ENCODE measurements around the gene GAS2. TPM values are rescaled to one million over a fixed set of nuclear protein-coding genes. Genes with fewer than 3 reads are reported as not detected.

The GAS2 gene
- total RNA-seq, 2 donors from 2014 or later = 1.6 to 2.3 TPM

DNA sequence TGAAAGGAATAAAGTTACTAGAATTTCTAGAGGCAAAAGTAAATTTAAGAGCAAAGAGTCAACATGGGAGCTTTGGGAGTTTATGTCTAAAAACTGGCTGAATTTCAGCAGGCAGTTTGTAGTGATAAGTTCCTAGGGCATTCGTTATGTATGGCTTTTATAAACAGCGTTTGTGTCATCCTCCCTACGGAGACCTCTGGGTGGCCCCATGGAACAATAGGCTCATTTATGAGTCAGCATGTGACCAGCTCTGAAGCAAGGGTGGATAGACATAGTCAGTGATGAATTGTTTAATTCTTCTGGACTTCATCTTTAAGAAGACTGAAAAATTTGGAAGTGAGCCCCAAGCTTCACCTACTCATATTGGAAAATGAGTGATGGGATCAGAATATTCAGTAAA, 126.1 kb downstream of the GAS2 start:
- H3K4me1 ChIP-seq = no peaks in the 10 kb centered on the region
- H3K4me3 ChIP-seq = no peak overlapping the region
- intact Hi-C loops (cut with DNase I) = no loop called here
- no peaks in the 10 kb centered on the region for H3K27me3 ChIP-seq
- H3K9ac ChIP-seq (ENCODE audit: low read depth in 2 of 2, low read length in 2 of 2) = no peak overlapping the region
- no peak for TF ChIP-seq CTCF (IDR thresholded peaks at IDR 0.05)
- H3K36me3 ChIP-seq = no peaks in the 10 kb centered on the region
- no peak overlapping the region for H3K27ac ChIP-seq
- no peaks in the 10 kb centered on the region for H3K9me3 ChIP-seq
- no peak for DNase-seq

DNA sequence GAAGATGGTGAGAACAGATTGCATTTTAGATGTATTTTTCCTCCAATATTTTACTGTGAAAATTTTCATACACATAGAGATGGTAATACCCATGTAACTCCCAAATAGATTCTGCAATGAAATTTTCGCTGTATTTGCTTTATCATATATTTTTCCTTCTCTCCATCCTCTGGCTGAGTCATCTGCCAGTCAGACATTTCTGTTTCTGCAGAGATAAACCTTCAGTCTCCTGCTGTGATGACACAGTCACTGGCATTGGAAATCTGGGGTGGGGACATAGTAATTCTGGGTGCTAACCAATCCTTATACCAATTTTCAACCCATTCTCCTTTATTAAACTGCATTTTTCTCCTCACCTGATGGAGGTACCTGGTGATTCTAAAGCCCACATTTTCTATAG, 129.5 kb downstream of the GAS2 start:
- no peak for DNase-seq
- H3K27me3 ChIP-seq = no peaks in the 10 kb centered on the region
- H3K9me3 ChIP-seq = no peaks in the 10 kb centered on the region
- intact Hi-C loops (cut with DNase I) = no loop called here
- H3K9ac ChIP-seq (ENCODE audit: low read depth in 2 of 2, low read length in 2 of 2) = no peak overlapping the region
- no peak overlapping the region for H3K4me3 ChIP-seq
- TF ChIP-seq CTCF (IDR thresholded peaks at IDR 0.05) = no peak
- H3K27ac ChIP-seq = no peak overlapping the region
- no peaks in the 10 kb centered on the region for H3K36me3 ChIP-seq
- no peaks in the 10 kb centered on the region for H3K4me1 ChIP-seq

DNA sequence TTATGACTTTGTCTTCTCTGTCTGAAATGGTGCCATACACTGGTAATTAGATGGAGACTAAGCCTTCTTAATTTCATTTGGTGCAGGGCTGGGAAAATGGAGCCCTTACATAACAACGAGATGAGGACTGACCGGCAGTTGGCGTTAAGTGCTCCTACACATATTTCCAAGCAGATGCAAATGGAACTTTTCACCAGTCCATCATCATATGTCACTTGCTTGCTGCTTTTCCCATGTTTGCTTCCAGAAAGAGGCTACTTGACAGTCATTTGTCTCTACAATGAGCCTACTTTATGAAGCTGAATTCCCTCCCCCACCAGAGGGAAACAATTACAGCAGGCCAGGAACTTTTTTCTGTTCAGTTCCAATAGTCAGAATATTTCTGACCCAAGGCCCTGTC, 130.6 kb downstream of the GAS2 start:
- no peak overlapping the region for H3K27ac ChIP-seq
- no peaks in the 10 kb centered on the region for H3K36me3 ChIP-seq
- no peak for DNase-seq
- no peak for TF ChIP-seq CTCF (IDR thresholded peaks at IDR 0.05)
- no peaks in the 10 kb centered on the region for H3K27me3 ChIP-seq
- H3K4me1 ChIP-seq = no peaks in the 10 kb centered on the region
- no peaks in the 10 kb centered on the region for H3K9me3 ChIP-seq
- intact Hi-C loops (cut with DNase I) = no loop called here
- no peak overlapping the region for H3K4me3 ChIP-seq
- H3K9ac ChIP-seq (ENCODE audit: low read depth in 2 of 2, low read length in 2 of 2) = no peak overlapping the region

DNA sequence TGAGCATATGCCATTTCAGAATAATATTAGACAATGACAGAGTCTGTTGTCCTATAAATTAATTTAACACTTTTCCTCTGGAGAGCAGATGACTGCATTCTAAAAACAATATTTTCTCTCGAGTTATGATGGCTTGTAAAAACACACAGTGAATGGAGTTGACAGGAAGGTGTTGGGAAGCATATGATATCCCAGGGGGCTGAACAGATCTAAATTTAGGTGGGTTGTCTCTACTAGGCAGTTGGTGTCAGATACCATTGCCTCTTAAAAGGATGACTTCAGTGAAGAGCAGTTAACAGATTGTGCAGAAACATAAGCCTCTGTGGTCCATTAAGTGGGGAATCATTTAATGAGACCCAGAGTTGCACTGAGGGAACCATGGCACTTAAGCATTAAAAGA, 132.5 kb downstream of the GAS2 start:
- H3K4me3 ChIP-seq = no peak overlapping the region
- no peak overlapping the region for H3K27ac ChIP-seq
- H3K36me3 ChIP-seq = no peaks in the 10 kb centered on the region
- no peak for DNase-seq
- H3K9me3 ChIP-seq = no peaks in the 10 kb centered on the region
- no peak overlapping the region for H3K9ac ChIP-seq (ENCODE audit: low read depth in 2 of 2, low read length in 2 of 2)
- no peaks in the 10 kb centered on the region for H3K4me1 ChIP-seq
- intact Hi-C loops (cut with DNase I) = no loop called here
- no peak for TF ChIP-seq CTCF (IDR thresholded peaks at IDR 0.05)
- no peaks in the 10 kb centered on the region for H3K27me3 ChIP-seq

GRCh38 chr11:22800482-22800881, 134.1 kb downstream of the GAS2 start:
- no peaks in the 10 kb centered on the region for H3K36me3 ChIP-seq
- intact Hi-C loops (cut with DNase I) = no loop called here
- H3K4me3 ChIP-seq = no peak overlapping the region
- no peaks in the 10 kb centered on the region for H3K9me3 ChIP-seq
- no peak overlapping the region for H3K9ac ChIP-seq (ENCODE audit: low read depth in 2 of 2, low read length in 2 of 2)
- no peak for TF ChIP-seq CTCF (IDR thresholded peaks at IDR 0.05)
- H3K27me3 ChIP-seq = no peaks in the 10 kb centered on the region
- no peak overlapping the region for H3K27ac ChIP-seq
- H3K4me1 ChIP-seq = no peaks in the 10 kb centered on the region
- no peak for DNase-seq

GRCh38 chr11:22802861-22803260, 136.4 kb downstream of the GAS2 start:
- no peak for DNase-seq
- intact Hi-C loops (cut with DNase I) = no loop called here
- Histone ChIP-seq H3K36me3 (no peaks in the 10 kb centered on the region), H3K4me1 (no peaks in the 10 kb centered on the region), H3K27me3 (no peaks in the 10 kb centered on the region), H3K4me3 (no peak overlapping the region), H3K9me3 (no peaks in the 10 kb centered on the region), H3K27ac (no peak overlapping the region), H3K9ac (ENCODE audit: low read depth in 2 of 2, low read length in 2 of 2) (no peak overlapping the region)
- TF ChIP-seq CTCF (IDR thresholded peaks at IDR 0.05) = no peak

Measured in colonic mucosa (tissue), 4 donors.